ENCODE results near the gene ZSCAN10.
A peak's percentile ranks its signal among the peaks of the same experiment; 100 is the strongest.

ZSCAN10 gene

GRCh38 chr16:3113765-3114479 lies 14.8 kb upstream of the ZSCAN10 start:
- in situ Hi-C loops (cut with HindIII; ENCODE audit: low pct_unique_long_range_greater_than_20kb, low sequenced_read_pairs): no loop called here
- no peak for DNase-seq (ENCODE audit: low read depth in 1 of 2, low spot score in 1 of 2)
- no peak for TF ChIP-seq JUND (IDR thresholded peaks at IDR 0.05; ENCODE audit: low read depth)

- no peak for DNase-seq (ENCODE audit: low read depth in 1 of 2, low spot score in 1 of 2)
- no peak for TF ChIP-seq JUND (IDR thresholded peaks at IDR 0.05; ENCODE audit: low read depth)
- in situ Hi-C loops (cut with HindIII; ENCODE audit: low pct_unique_long_range_greater_than_20kb, low sequenced_read_pairs): no loop called here
Observed at GRCh38 chr16:3112881-3113574, 13.9 kb upstream of the ZSCAN10 start.

GRCh38 chr16:3112058-3112880 lies 13.2 kb upstream of the ZSCAN10 start, which contains the start of gene ZNF205:
ZNF205 (plus strand) TSS chr16:3112586; CDS start chr16:3113431, 845 bp downstream.
- DNase-seq (ENCODE audit: low read depth in 1 of 2, low spot score in 1 of 2): peak; percentile 92 to 93
- in situ Hi-C loops (cut with HindIII; ENCODE audit: low pct_unique_long_range_greater_than_20kb, low sequenced_read_pairs): no loop called here
- TF ChIP-seq JUND (IDR thresholded peaks at IDR 0.05; ENCODE audit: low read depth): no peak

GRCh38 chr16:3106205-3106928 lies 7.3 kb upstream of the ZSCAN10 start:
- in situ Hi-C loops (cut with HindIII; ENCODE audit: low pct_unique_long_range_greater_than_20kb, low sequenced_read_pairs): no loop called here
- TF ChIP-seq JUND (IDR thresholded peaks at IDR 0.05; ENCODE audit: low read depth): no peak
- DNase-seq (ENCODE audit: low read depth in 1 of 2, low spot score in 1 of 2): peak; percentile 91 to 96

- in situ Hi-C loops (cut with HindIII; ENCODE audit: low pct_unique_long_range_greater_than_20kb, low sequenced_read_pairs): no loop called here
- TF ChIP-seq JUND (IDR thresholded peaks at IDR 0.05; ENCODE audit: low read depth): no peak
- no peak for DNase-seq (ENCODE audit: low read depth in 1 of 2, low spot score in 1 of 2)
Observed at GRCh38 chr16:3101841-3102470, 2.9 kb upstream of the ZSCAN10 start.

GRCh38 chr16:3101018-3101840 lies 2.1 kb upstream of the ZSCAN10 start:
- TF ChIP-seq JUND (IDR thresholded peaks at IDR 0.05; ENCODE audit: low read depth): no peak
- in situ Hi-C loops (cut with HindIII; ENCODE audit: low pct_unique_long_range_greater_than_20kb, low sequenced_read_pairs): no loop called here
- peak in 1 of 2 experiments; percentile 73 for DNase-seq (ENCODE audit: low read depth in 1 of 2, low spot score in 1 of 2)

- no peak for TF ChIP-seq JUND (IDR thresholded peaks at IDR 0.05; ENCODE audit: low read depth)
- peak; percentile 93 to 96 for DNase-seq (ENCODE audit: low read depth in 1 of 2, low spot score in 1 of 2)
- in situ Hi-C loops (cut with HindIII; ENCODE audit: low pct_unique_long_range_greater_than_20kb, low sequenced_read_pairs): no loop called here
Observed at GRCh38 chr16:3099732-3100499, 822 bp upstream of the ZSCAN10 start.

GRCh38 chr16:3099395-3099731 lies 269 bp upstream of the ZSCAN10 start:
- in situ Hi-C loops (cut with HindIII; ENCODE audit: low pct_unique_long_range_greater_than_20kb, low sequenced_read_pairs): no loop called here
- no peak for TF ChIP-seq JUND (IDR thresholded peaks at IDR 0.05; ENCODE audit: low read depth)
- DNase-seq (ENCODE audit: low read depth in 1 of 2, low spot score in 1 of 2): no peak

- in situ Hi-C loops (cut with HindIII; ENCODE audit: low pct_unique_long_range_greater_than_20kb, low sequenced_read_pairs): no loop called here
- no peak for DNase-seq (ENCODE audit: low read depth in 1 of 2, low spot score in 1 of 2)
- no peak for TF ChIP-seq JUND (IDR thresholded peaks at IDR 0.05; ENCODE audit: low read depth)
Observed at GRCh38 chr16:3097266-3097665, 1.8 kb downstream of the ZSCAN10 start.

- no peak for DNase-seq (ENCODE audit: low read depth in 1 of 2, low spot score in 1 of 2)
- in situ Hi-C loops (cut with HindIII; ENCODE audit: low pct_unique_long_range_greater_than_20kb, low sequenced_read_pairs): no loop called here
- TF ChIP-seq JUND (IDR thresholded peaks at IDR 0.05; ENCODE audit: low read depth): no peak
Observed at GRCh38 chr16:3096362-3096761, 2.7 kb downstream of the ZSCAN10 start.

All from T47D (cell line).